Omental fat pad (tissue), 4 donors: ENCODE data around the gene GZMM. TPM values are rescaled to one million over a fixed set of nuclear protein-coding genes. Genes with fewer than 3 reads are reported as not detected.

Experiments
- ATAC-seq: fragments of 150-250 bp; one replicate; pipeline ENCODE4 v1.9.1; 2016; ENCODE audit warnings: mild to moderate bottlenecking, moderate library complexity; ENCODE audit not compliant: low FRiP score
- DNase-seq: peaks from one replicate; pipeline ENCODE4 v3.0.0-alpha.2; 2019; ENCODE audit warnings: low spot score
- CTCF ChIP-seq, 3 donors: fragments of 450-650 bp; IDR thresholded peaks; one replicate each; pipeline ENCODE4 v1.5.1; 2016 to 2017; ENCODE audit warnings: antibody characterized with exemption in 3 of 3, mild to moderate bottlenecking in 3 of 3, moderate library complexity in 2 of 3
- total RNA-seq, 4 donors: library from RNA; depleted of rRNA; stranded (reverse); fragments of >200 nt; gene quantifications; one replicate each; pipeline ENCODE4 v1.1.0, GENCODE V29; 2016

Gene GZMM
- total RNA-seq, 4 donors from 2014 or later: 1.1 to 3.7 TPM; not detected in 2

- TF ChIP-seq CTCF (IDR thresholded peaks at IDR 0.05): no peak
- ATAC-seq: no peak
- DNase-seq: no peak
Observed at GRCh38 chr19:570251-570686, 26.4 kb downstream of the GZMM start.

- TF ChIP-seq CTCF (IDR thresholded peaks at IDR 0.05): no peak
- ATAC-seq (no peak), DNase-seq (no peak)
Observed at GRCh38 chr19:570937-571565, 27.2 kb downstream of the GZMM start.

GRCh38 chr19:571566-571974, 27.7 kb downstream of the GZMM start:
- no peak for ATAC-seq
- TF ChIP-seq CTCF (IDR thresholded peaks at IDR 0.05): no peak

GRCh38 chr19:572140-572742, 28.4 kb downstream of the GZMM start, which contains the start of gene BSG:
Gene BSG (plus strand): TSS chr19:572596. CDS start chr19:572635, 39 bp downstream.
- no peak for TF ChIP-seq CTCF (IDR thresholded peaks at IDR 0.05)
- ATAC-seq: peak; percentile 69

More at GRCh38 chr19:571566-571974, 27.7 kb downstream of the GZMM start:
- no peak for DNase-seq

GRCh38 chr19:572743-573518, 29.1 kb downstream of the GZMM start:
- TF ChIP-seq CTCF (IDR thresholded peaks at IDR 0.05): no peak
- no peak for DNase-seq
- peak; percentile 5 for ATAC-seq

More at GRCh38 chr19:572140-572742, 28.4 kb downstream of the GZMM start, which contains the start of gene BSG:
- peak; percentile 92 for DNase-seq

GRCh38 chr19:573519-573825, 29.6 kb downstream of the GZMM start:
- no peak for DNase-seq
- TF ChIP-seq CTCF (IDR thresholded peaks at IDR 0.05): no peak
- ATAC-seq: no peak
